Ishikawa (cell line): Measurements from ENCODE around the gene NR1H2.

Source experiments
- CREB1 ChIP-seq: IDR thresholded peaks from 2 replicates; pipeline ENCODE4 v1.6.1; 2012; ENCODE audit warnings: low read depth
- NFIC ChIP-seq: IDR thresholded peaks from 2 replicates; pipeline ENCODE4 v1.6.1; 2012
- TEAD4 ChIP-seq: IDR thresholded peaks from 2 replicates; pipeline ENCODE4 v1.6.1; 2012

GRCh38 chr19:50333235-50333736 lies 43.0 kb upstream of the NR1H2 start:
- TF ChIP-seq CREB1 = 0 out of 2 replicates have a peak, but pooled peaks have one; percentile 60
- no peak for TF ChIP-seq NFIC
- TF ChIP-seq TEAD4 = no peak
